KOPT-K1 (cell line): Measurements from ENCODE around the gene SYT3.

Experiments
- H3K27ac ChIP-seq: fragments of 200-600 bp; sonication (generic); 2 replicates; pipeline ENCODE4 v1.5.1; 2016; ENCODE audit warnings: antibody characterized with exemption, mild to moderate bottlenecking, low read depth, low read length; ENCODE audit not compliant: poor library complexity, severe bottlenecking
- H3K36me3 ChIP-seq: fragments of 200-600 bp; sonication (generic); 2 replicates; pipeline ENCODE4 v1.5.1; 2017; ENCODE audit warnings: antibody characterized with exemption, mild to moderate bottlenecking, low read length, moderate library complexity; ENCODE audit not compliant: insufficient read depth
- H3K9me3 ChIP-seq: fragments of 200-600 bp; sonication (generic); 2 replicates; pipeline ENCODE4 v1.5.1; 2017; ENCODE audit warnings: antibody characterized with exemption, low read length, mild to moderate bottlenecking; ENCODE audit not compliant: insufficient read depth, poor library complexity, severe bottlenecking

SYT3 gene

DNA sequence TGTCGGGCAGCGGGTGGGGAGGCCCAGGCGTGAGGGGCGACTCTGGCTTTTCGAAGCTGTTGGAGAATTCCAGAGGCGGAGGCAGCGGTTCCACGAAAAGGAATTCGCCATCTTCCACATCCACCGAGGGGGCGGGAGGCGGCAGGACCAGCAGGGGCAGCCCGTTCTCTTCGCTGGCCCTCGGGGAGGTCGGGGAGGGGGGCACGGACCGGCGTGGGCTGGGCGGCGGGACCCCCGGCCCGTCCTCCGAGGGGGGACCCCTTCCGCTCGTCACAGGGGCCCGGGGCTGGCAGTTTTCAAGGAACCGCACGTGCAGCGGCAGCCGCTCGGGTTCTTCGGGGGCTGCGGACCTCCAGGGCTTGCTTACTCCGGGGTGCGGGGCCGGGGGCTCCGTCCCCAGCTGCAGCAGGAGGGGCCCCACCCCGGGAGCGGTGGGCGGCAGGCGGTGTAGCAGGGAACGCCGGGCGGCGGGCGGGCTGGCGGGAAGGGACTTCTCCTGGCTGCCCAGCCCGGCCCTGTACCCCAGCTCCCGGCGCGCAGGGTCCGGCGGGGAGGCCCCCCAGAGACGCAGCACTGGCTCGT is 27.6 kb upstream of the SYT3 start:
- Histone ChIP-seq H3K27ac (no peak overlapping the region), H3K9me3 (peaks cover 6% of the 10 kb centered on the region), H3K36me3 (no peaks in the 10 kb centered on the region)

- Histone ChIP-seq H3K27ac (no peak overlapping the region), H3K9me3 (peaks cover 6% of the 10 kb centered on the region), H3K36me3 (no peaks in the 10 kb centered on the region)
Observed at GRCh38 chr19:50666346-50667176, 26.9 kb upstream of the SYT3 start.

DNA sequence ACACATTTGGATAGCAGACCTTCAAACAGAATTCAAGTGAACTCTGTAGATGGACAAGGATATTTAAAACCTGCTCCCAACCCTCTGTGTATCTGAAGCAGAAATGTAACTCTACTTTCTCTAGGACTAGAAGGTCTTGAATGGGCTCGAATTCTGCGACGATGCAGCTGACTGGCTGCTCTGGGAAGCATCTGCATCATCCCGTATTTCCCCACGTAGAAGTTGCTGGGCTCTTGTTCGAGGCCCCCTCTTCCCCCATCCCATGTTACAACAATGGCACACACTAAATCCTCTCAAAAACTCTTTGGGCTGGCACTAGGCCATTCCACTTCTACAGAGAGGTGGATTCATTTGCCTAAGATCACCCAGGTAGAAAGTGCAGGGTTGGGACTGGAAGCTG is 24.5 kb upstream of the SYT3 start:
- H3K9me3 ChIP-seq = peaks cover 6% of the 10 kb centered on the region
- H3K27ac ChIP-seq = no peak overlapping the region
- no peaks in the 10 kb centered on the region for H3K36me3 ChIP-seq

DNA sequence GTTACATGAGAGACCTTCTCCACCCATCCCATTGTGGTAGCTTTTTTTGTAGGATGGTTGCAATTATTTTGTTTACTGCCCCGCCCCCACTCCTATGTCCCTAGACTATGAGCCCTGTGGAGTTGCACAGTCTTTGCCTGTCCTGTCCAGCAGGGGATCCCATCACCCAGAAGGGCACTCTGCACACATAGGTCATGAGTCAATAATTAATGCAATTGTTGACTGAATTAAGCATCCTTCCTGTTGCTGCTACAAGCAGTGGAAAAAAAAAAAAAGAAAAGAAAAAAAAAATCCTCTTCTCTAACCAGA is 23.8 kb upstream of the SYT3 start:
- Histone ChIP-seq H3K36me3 (no peaks in the 10 kb centered on the region), H3K9me3 (peaks cover 6% of the 10 kb centered on the region), H3K27ac (no peak overlapping the region)

DNA sequence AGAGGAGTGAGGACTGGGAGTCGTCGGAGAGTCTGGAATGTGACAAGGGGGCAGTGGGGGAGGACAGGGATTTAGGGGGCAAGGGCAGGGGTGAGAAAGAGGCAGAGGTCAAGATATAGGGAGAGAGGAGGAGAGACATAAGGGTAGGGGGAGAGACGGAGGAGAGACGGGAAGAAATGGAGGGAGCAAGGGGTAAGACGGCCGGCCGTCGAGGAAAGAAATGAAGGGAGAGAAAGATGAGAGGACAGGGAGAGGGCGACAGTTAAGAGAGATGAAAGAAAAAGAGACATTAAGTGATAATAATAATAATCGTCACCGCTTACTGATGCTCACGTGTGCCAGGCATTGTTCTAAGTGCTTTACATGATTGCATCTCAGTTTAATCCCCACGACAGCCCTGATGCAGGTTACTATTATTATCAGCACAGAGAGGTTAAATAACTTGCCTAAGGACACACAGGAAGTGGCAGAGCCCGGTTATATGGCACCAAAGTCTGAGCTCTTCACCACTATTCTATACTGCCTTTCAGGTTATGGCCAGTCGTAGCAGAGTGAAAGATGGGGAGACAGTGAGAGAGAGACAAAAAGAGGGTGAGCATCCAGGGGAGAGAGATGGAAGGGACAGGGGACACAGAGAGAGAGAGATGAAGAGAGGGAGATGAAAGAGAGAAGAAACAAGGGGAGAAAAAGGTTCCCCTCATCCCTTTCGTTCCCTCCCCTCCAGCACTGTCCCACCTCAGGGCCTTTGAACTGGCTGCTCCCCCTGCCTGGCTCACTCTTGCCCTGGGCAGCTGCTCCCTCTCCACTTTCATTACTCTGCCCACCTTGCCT is 23.2 kb upstream of the SYT3 start:
- H3K9me3 ChIP-seq = peaks cover 6% of the 10 kb centered on the region
- H3K27ac ChIP-seq = no peak overlapping the region
- H3K36me3 ChIP-seq = no peaks in the 10 kb centered on the region

- H3K36me3 ChIP-seq = no peaks in the 10 kb centered on the region
- H3K27ac ChIP-seq = no peak overlapping the region
- H3K9me3 ChIP-seq = peaks cover 6% of the 10 kb centered on the region
Observed at GRCh38 chr19:50661766-50662650, 22.3 kb upstream of the SYT3 start.

- peaks cover 6% of the 10 kb centered on the region for H3K9me3 ChIP-seq
- H3K36me3 ChIP-seq = no peaks in the 10 kb centered on the region
- H3K27ac ChIP-seq = no peak overlapping the region
Observed at GRCh38 chr19:50661023-50661422, 21.3 kb upstream of the SYT3 start.

DNA sequence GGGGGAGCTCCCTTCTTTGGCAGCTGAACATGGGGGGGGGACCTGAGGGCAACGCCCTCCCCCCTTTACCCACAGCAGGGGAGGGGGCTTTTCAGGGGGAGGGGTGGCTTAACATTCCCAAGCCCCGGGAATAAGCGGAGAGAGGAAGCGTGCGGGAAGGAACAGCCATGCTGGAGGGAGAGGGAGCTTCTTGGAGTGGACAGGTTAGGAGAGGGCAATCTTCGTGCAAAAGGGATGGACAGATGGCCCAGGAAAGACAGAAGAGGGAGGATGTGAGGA is 20.3 kb upstream of the SYT3 start:
- H3K27ac ChIP-seq = no peak overlapping the region

DNA sequence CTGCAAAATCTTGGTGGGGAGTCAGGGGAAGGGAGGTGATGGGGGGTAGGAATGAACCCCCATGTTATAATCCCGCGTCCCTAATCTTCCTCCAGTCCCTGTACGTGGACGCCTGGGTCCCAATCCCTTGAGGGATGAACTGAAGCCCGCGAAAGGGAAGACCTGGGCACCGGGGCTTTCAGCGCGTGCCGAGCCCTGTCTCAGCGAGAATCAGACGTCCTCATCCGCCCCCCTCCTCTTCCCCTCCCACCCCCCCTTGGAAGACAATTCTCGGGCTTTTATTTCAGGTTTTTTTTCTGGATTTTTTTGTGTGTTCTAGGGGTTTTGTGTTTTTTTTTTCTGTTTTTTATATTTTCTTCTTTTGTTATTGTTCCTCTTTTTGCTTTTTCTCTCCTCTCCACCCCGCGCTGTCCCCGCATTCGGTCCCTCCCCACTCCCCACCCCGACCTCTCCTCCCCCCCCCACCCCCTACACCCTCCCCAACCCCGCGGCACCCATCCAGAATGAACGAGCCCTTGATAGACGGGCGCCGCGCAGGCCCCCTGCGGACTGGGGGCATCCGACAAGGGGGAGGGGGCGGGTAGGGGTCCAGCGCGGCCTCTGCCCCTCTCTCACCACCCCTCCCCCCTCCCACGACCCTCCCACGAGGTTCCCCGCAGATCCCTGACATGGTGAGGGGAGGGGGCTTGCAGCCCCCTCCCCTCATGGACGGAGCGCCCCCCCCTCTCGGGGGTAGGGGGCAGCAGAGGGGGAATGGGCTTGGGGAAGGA is 19.8 kb upstream of the SYT3 start:
- H3K9me3 ChIP-seq = peaks cover 6% of the 10 kb centered on the region
- H3K27ac ChIP-seq = no peak overlapping the region
- H3K36me3 ChIP-seq = no peaks in the 10 kb centered on the region

More for the DNA sequence above, 20.3 kb upstream of the SYT3 start:
- H3K9me3 ChIP-seq = peaks cover 6% of the 10 kb centered on the region
- no peaks in the 10 kb centered on the region for H3K36me3 ChIP-seq

- no peaks in the 10 kb centered on the region for H3K9me3 ChIP-seq
- H3K36me3 ChIP-seq = no peaks in the 10 kb centered on the region
- H3K27ac ChIP-seq = no peak overlapping the region
Observed at GRCh38 chr19:50658441-50659317, 19.0 kb upstream of the SYT3 start.

DNA sequence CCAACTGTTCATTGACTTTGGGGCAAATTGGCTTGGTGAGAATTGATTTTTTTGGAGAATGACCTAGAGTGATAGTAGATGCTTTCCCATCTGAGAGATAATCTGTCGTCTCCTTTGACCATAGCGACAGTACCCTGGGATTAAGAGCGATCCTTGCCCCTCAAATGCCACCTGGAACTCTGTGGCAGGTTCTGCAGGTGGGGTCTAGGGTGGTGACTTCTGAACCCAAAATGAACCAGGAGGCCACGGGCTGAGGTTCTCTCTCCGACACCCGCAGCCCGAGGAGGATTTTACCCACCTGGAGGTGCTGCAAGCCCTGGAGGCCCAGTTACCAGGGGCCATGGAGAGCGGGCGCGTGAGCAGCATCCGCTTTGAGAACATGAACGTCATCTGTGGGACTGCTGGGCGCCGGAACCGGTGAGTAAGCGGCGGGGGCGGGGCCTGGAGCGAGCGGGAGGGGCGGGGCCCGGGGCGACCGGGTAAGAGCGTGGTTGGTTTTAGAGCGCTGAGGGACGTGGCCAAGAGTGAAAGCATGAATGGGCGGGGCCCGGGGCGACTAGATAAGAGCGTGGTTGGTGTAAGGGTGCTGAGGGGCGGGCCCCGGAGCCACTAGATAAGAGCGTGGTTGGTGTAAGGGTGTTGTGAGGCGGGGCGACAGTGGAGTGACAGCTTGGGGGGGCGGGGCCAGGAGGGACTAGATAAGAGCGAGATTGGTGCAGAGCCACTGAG is 18.2 kb upstream of the SYT3 start:
- Histone ChIP-seq H3K9me3 (no peaks in the 10 kb centered on the region), H3K36me3 (no peaks in the 10 kb centered on the region), H3K27ac (no peak overlapping the region)

DNA sequence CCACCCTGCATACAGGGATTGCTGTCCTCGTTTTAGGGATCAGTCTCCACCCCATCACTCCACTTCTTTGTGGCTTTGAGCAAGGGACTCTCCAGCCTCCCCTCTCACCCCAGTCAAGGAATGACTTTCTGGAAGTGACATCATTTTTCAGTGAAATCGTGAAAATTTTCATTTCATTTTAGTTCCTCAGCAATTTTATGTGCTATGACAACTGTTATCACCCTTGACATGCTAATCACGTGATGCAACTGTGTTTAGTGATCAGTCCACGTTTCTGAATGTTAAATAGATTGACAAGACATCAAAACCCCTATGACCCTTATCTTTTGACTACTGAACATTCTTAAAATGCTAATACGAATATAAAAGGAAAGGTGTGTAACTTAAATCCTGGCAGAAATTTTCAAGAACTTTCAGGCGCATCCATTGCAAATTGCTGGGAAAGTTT is 17.6 kb upstream of the SYT3 start:
- Histone ChIP-seq H3K36me3 (no peaks in the 10 kb centered on the region), H3K27ac (no peak overlapping the region), H3K9me3 (no peaks in the 10 kb centered on the region)

GRCh38 chr19:50654882-50655281 is 15.2 kb upstream of the SYT3 start:
- Histone ChIP-seq H3K9me3 (no peaks in the 10 kb centered on the region), H3K27ac (no peak overlapping the region), H3K36me3 (no peaks in the 10 kb centered on the region)
